DOHH2 (cell line): ENCODE measurements around the gene METTL26.

Experiments used
- H3F3A ChIP-seq: fragments of 200-600 bp; sonication (generic), shearing (Covaris generic); 2 replicates; pipeline ENCODE4 v1.6.0; 2016; ENCODE audit warnings: antibody characterized with exemption, mild to moderate bottlenecking; ENCODE audit not compliant: control insufficient read depth, insufficient read depth
- H3K27ac ChIP-seq: fragments of 200-600 bp; sonication (generic); 2 replicates; pipeline ENCODE4 v1.5.1; 2014; ENCODE audit warnings: low read depth, mild to moderate bottlenecking, low read length, moderate library complexity
- H3K27me3 ChIP-seq: fragments of 200-600 bp; sonication (generic); 2 replicates; pipeline ENCODE4 v1.6.1; 2014; ENCODE audit warnings: mild to moderate bottlenecking, low read length, mixed read lengths; ENCODE audit not compliant: control insufficient read depth
- H3K36me3 ChIP-seq: fragments of 200-600 bp; sonication (generic); 2 replicates; pipeline ENCODE4 v1.6.1; 2014; ENCODE audit warnings: mild to moderate bottlenecking, low read length, moderate library complexity, mixed read lengths; ENCODE audit not compliant: control insufficient read depth
- H3K4me1 ChIP-seq: fragments of 200-600 bp; sonication (generic); 2 replicates; pipeline ENCODE4 v1.6.1; 2014; ENCODE audit warnings: mild to moderate bottlenecking, low read length, mixed read lengths; ENCODE audit not compliant: control insufficient read depth
- H3K4me2 ChIP-seq: fragments of 200-600 bp; sonication (generic); 2 replicates; pipeline ENCODE4 v1.6.0; 2014; ENCODE audit warnings: mild to moderate bottlenecking, low read length, moderate library complexity
- H3K4me3 ChIP-seq: fragments of 200-600 bp; sonication (generic); 2 replicates; pipeline ENCODE4 v1.5.1; 2014; ENCODE audit warnings: mild to moderate bottlenecking, low read length, mixed read lengths
- H3K79me2 ChIP-seq: fragments of 200-600 bp; sonication (generic); 2 replicates; pipeline ENCODE4 v1.6.1; 2014; ENCODE audit warnings: mild to moderate bottlenecking, low read length, mixed read lengths; ENCODE audit not compliant: control insufficient read depth
- H3K9me2 ChIP-seq: fragments of 200-600 bp; sonication (generic); replicated peaks from 2 replicates; pipeline ENCODE4 v1.6.1; 2014; ENCODE audit warnings: mild to moderate bottlenecking, low read length, mixed read lengths; ENCODE audit not compliant: control insufficient read depth
- H3K9me3 ChIP-seq: fragments of 200-600 bp; sonication (generic); 2 replicates; pipeline ENCODE4 v1.6.1; 2014; ENCODE audit warnings: antibody characterized with exemption, low read length, mixed read lengths; ENCODE audit not compliant: control insufficient read depth, insufficient read depth
- H4K20me1 ChIP-seq: fragments of 200-600 bp; sonication (generic); 2 replicates; pipeline ENCODE4 v1.6.0; 2014; ENCODE audit warnings: low read depth, mild to moderate bottlenecking, antibody characterized with exemption, low read length, moderate library complexity; ENCODE audit not compliant: control insufficient read depth, insufficient read depth
- EZH2phosphoT487 ChIP-seq: fragments of 200-600 bp; sonication (generic); IDR thresholded peaks from 2 replicates; pipeline ENCODE4 v1.6.1; 2017; ENCODE audit warnings: borderline replicate concordance, mild to moderate bottlenecking, antibody characterized with exemption, low read length, moderate library complexity, mixed read lengths
- TF ChIP-seq, protein P1 (sequence below): fragments of 200-600 bp; sonication (generic); IDR thresholded peaks from one replicate; pipeline ENCODE4 v1.5.1; 2014; ENCODE audit warnings: antibody characterized with exemption, mild to moderate bottlenecking, low read depth, low read length; ENCODE audit not compliant: poor library complexity, severe bottlenecking

Gene METTL26

DNA sequence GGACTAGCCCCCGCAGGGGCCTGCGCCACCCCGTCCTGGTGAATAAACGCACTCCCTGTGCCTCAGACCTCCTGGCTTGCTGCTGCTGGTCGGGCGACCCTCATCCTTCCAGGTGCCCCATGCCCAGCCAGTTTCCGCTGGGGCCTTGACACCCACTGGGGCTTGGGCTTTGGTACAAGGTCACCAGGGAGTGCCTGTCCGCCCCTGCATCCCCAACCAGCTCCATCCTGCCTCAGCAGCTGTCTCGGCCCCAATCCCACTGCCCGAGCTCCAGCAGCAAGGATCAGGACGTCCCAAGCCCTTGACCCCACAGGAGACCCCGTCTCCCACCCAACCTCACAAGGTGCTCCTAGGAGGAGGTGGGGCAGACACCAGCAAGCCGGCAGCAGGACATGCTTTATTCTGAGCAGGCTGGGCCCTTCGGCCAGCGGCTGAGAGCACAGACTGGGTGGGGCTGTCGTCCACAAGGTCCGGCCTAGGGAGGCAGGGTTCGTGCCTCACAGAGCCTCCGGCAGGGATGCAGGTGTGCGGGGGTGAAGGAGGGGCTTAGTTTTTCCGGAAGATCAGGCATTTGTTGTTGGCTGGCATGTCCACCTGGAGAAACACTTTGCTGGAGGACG is 1.9 kb downstream of the METTL26 start:
- no peaks in the 10 kb centered on the region for H3K27me3 ChIP-seq
- no peak overlapping the region for H3K4me3 ChIP-seq
- no peak for TF ChIP-seq EZH2phosphoT487
- TF ChIP-seq, protein P1, sequence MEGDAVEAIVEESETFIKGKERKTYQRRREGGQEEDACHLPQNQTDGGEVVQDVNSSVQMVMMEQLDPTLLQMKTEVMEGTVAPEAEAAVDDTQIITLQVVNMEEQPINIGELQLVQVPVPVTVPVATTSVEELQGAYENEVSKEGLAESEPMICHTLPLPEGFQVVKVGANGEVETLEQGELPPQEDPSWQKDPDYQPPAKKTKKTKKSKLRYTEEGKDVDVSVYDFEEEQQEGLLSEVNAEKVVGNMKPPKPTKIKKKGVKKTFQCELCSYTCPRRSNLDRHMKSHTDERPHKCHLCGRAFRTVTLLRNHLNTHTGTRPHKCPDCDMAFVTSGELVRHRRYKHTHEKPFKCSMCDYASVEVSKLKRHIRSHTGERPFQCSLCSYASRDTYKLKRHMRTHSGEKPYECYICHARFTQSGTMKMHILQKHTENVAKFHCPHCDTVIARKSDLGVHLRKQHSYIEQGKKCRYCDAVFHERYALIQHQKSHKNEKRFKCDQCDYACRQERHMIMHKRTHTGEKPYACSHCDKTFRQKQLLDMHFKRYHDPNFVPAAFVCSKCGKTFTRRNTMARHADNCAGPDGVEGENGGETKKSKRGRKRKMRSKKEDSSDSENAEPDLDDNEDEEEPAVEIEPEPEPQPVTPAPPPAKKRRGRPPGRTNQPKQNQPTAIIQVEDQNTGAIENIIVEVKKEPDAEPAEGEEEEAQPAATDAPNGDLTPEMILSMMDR: no peak

DNA sequence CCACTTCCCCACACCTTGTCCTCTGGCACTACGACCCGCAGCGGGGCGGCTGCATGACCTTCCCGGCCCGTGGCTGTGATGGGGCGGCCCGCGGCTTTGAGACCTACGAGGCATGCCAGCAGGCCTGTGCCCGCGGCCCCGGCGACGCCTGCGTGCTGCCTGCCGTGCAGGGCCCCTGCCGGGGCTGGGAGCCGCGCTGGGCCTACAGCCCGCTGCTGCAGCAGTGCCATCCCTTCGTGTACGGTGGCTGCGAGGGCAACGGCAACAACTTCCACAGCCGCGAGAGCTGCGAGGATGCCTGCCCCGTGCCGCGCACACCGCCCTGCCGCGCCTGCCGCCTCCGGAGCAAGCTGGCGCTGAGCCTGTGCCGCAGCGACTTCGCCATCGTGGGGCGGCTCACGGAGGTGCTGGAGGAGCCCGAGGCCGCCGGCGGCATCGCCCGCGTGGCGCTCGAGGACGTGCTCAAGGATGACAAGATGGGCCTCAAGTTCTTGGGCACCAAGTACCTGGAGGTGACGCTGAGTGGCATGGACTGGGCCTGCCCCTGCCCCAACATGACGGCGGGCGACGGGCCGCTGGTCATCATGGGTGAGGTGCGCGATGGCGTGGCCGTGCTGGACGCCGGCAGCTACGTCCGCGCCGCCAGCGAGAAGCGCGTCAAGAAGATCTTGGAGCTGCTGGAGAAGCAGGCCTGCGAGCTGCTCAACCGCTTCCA is 2.6 kb downstream of the METTL26 start:
- Histone ChIP-seq H3K27me3 (no peaks in the 10 kb centered on the region), H3K27ac (no peak overlapping the region), H4K20me1 (no peaks in the 10 kb centered on the region), H3K4me3 (no peak overlapping the region), H3K9me2 (no peaks in the 10 kb centered on the region), H3K9me3 (no peaks in the 10 kb centered on the region), H3F3A (peaks cover 2% of the 10 kb centered on the region; the same call in 1 of the 2 replicates), H3K4me2 (no peak overlapping the region), H3K4me1 (peaks cover 23% of the 10 kb centered on the region), H3K36me3 (peaks cover 29% of the 10 kb centered on the region), H3K79me2 (peaks cover 19% of the 10 kb centered on the region)
- TF ChIP-seq EZH2phosphoT487: no peak
- TF ChIP-seq, protein P1: no peak

More for the DNA sequence above, 1.9 kb downstream of the METTL26 start:
- peaks cover 29% of the 10 kb centered on the region for H3K4me1 ChIP-seq
- peaks cover 19% of the 10 kb centered on the region for H3K79me2 ChIP-seq
- no peaks in the 10 kb centered on the region for H3K9me2 ChIP-seq
- peaks cover 29% of the 10 kb centered on the region for H3K36me3 ChIP-seq
- H3F3A ChIP-seq: peaks cover 6% of the 10 kb centered on the region
- no peaks in the 10 kb centered on the region for H4K20me1 ChIP-seq
- no peaks in the 10 kb centered on the region for H3K9me3 ChIP-seq
- no peak overlapping the region for H3K4me2 ChIP-seq
- no peak overlapping the region for H3K27ac ChIP-seq

DNA sequence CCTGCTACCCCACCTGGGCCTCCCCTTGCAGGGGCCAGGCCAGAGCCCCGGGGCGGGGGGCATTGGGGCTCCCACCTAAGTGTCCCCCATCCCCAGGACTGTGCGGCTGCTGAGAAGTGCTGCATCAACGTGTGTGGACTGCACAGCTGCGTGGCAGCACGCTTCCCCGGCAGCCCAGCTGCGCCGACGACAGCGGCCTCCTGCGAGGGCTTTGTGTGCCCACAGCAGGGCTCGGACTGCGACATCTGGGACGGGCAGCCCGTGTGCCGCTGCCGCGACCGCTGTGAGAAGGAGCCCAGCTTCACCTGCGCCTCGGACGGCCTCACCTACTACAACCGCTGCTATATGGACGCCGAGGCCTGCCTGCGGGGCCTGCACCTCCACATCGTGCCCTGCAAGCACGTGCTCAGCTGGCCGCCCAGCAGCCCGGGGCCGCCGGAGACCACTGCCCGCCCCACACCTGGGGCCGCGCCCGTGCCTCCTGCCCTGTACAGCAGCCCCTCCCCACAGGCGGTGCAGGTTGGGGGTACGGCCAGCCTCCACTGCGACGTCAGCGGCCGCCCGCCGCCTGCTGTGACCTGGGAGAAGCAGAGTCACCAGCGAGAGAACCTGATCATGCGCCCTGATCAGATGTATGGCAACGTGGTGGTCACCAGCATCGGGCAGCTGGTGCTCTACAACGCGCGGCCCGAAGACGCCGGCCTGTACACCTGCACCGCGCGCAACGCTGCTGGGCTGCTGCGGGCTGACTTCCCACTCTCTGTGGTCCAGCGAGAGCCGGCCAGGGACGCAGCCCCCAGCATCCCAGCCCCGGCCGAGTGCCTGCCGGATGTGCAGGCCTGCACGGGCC is 3.4 kb downstream of the METTL26 start:
- Histone ChIP-seq H3K4me1 (peaks cover 15% of the 10 kb centered on the region), H3K27me3 (no peaks in the 10 kb centered on the region), H3K79me2 (peaks cover 19% of the 10 kb centered on the region), H3K27ac (no peak overlapping the region), H3F3A (peaks cover 2% of the 10 kb centered on the region; the same call in 1 of the 2 replicates), H3K4me2 (no peak overlapping the region), H3K9me3 (no peaks in the 10 kb centered on the region), H3K9me2 (no peaks in the 10 kb centered on the region), H3K36me3 (peaks cover 29% of the 10 kb centered on the region), H3K4me3 (no peak overlapping the region), H4K20me1 (no peaks in the 10 kb centered on the region)
- TF ChIP-seq EZH2phosphoT487: no peak
- TF ChIP-seq, protein P1: no peak
